ENCODE results near the gene OR13H1.
"Not testable (repeated sequence)": the region's sequence is repeated elsewhere in the genome, so short reads cannot be mapped to it uniquely, and the experiment has no call there.

Gene OR13H1

GRCh38 chrX:131577999-131578734 lies 34.3 kb downstream of the OR13H1 start:
- Histone ChIP-seq H3K27me3 (ENCODE audit: low read depth) (0 out of 2 replicates have a peak, but pooled peaks cover 3% of the 10 kb centered on the region), H3K9me3 (no peaks in the 10 kb centered on the region), H3K4me3 (no peak overlapping the region), H3K36me3 (replicated peaks) (no peaks in the 10 kb centered on the region), H3K4me1 (no peaks in the 10 kb centered on the region)
- no peak for DNase-seq (ENCODE audit: low spot score in 2 of 2)
- in situ Hi-C loops (cut with MboI; ENCODE audit: low sequenced_read_pairs), result no loop called here

- H3K27me3 ChIP-seq (ENCODE audit: low read depth); in situ Hi-C loops (cut with MboI; ENCODE audit: low sequenced_read_pairs); DNase-seq (ENCODE audit: low spot score in 2 of 2); H3K36me3 ChIP-seq (replicated peaks); H3K9me3 ChIP-seq; H3K4me1 ChIP-seq; H3K4me3 ChIP-seq: not testable (repeated sequence)
These were observed 35.0 kb downstream of the OR13H1 start for GRCh38 chrX:131578735-131579367.

DNA sequence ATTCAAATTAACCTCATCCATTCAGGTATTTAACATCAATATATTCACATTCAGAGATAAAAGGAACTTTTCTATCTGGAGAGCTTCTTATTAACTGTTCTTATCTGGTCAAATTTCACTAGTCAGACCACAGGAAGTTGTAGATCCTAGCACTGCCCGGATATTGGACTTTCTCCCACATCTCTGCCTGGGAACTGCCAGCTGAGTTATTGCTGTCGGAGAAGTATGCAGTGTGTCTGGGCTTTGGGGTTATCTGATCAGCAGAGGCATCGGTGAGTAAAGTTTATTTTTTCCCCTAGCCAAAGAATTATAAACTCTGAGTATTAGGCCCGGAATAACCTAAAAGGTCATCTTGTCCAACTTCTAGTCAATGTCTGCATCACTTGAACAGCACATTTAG lies 45.1 kb downstream of the OR13H1 start:
- DNase-seq (ENCODE audit: low spot score in 2 of 2), result no peak
- Histone ChIP-seq H3K4me1 (no peaks in the 10 kb centered on the region), H3K36me3 (replicated peaks) (no peaks in the 10 kb centered on the region), H3K4me3 (no peak overlapping the region), H3K9me3 (no peaks in the 10 kb centered on the region), H3K27me3 (ENCODE audit: low read depth) (peaks cover 7% of the 10 kb centered on the region)
- in situ Hi-C loops (cut with MboI; ENCODE audit: low sequenced_read_pairs), result no loop called here

Measured in HAP-1 (cell line).